Stomach (tissue), 4 donors: Measurements from ENCODE around the gene MIB1.

Experiments
- POLR2A ChIP-seq, 4 donors: fragments of 450-650 bp; IDR thresholded peaks; one replicate each; pipeline ENCODE4 v1.6.1; 2016; ENCODE audit warnings: antibody characterized with exemption in 4 of 4, control low read depth in 2 of 4, mild to moderate bottlenecking in 1 of 4, moderate library complexity in 1 of 4
- TF ChIP-seq, protein P1 (sequence below), 7 experiments: fragments of 450-650 bp in 4 of 7; fragments of 200-600 bp in 3 of 7; sonication (generic) in 3 of 7; IDR thresholded peaks; one replicate each; pipeline ENCODE4 v1.5.1; 2016 to 2019; ENCODE audit warnings: antibody characterized with exemption in 7 of 7, control low read depth in 2 of 7, mild to moderate bottlenecking in 1 of 7

DNA sequence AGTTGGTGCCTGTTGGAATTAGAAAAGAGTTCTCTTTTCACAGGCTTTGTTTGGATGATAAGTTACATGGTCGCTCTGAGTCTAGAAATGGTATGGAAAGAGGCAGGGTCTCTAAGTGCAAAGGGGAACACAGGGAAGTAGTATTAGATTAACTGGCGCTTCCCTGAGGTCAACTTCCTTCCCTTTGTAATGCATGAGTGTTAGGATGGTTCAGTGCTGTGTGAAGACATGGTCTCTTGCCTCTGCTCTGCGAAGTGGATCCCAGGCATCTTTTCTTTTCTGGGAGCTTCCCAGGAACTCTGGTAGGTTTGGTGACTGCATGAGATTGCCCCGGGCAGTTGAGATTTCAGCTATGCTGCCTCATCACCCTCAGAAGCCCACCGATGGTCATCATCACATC, 170.3 kb downstream of the MIB1 start:
- TF ChIP-seq, protein P1, sequence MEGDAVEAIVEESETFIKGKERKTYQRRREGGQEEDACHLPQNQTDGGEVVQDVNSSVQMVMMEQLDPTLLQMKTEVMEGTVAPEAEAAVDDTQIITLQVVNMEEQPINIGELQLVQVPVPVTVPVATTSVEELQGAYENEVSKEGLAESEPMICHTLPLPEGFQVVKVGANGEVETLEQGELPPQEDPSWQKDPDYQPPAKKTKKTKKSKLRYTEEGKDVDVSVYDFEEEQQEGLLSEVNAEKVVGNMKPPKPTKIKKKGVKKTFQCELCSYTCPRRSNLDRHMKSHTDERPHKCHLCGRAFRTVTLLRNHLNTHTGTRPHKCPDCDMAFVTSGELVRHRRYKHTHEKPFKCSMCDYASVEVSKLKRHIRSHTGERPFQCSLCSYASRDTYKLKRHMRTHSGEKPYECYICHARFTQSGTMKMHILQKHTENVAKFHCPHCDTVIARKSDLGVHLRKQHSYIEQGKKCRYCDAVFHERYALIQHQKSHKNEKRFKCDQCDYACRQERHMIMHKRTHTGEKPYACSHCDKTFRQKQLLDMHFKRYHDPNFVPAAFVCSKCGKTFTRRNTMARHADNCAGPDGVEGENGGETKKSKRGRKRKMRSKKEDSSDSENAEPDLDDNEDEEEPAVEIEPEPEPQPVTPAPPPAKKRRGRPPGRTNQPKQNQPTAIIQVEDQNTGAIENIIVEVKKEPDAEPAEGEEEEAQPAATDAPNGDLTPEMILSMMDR (IDR thresholded peaks at IDR 0.05), result no peak
- no peak for TF ChIP-seq POLR2A (IDR thresholded peaks at IDR 0.05)
